ENCODE results near the gene DHRS13. TPM values are rescaled to one million over a fixed set of nuclear protein-coding genes. Genes with fewer than 3 reads are reported as not detected.

The DHRS13 gene
- polyA plus RNA-seq, 3 donors: 3.7 to 4.5 (median 3.8) TPM

DNA sequence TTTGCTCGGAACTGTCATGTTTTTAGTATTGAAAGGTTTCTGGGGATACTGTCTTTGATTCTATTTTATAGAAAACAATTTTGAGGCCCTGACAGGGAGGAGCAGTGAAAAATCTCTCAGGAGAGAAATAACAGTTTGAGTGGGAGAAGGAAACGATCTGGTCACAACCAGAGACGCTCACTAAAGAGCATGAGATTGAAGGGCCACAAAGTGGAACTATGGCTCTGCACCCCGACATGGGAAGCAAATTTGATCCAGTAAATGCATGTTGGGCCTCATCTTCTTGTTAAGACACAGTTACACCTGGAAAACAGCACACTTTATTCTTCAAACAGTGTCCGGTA, 47.6 kb downstream of the DHRS13 start:
- Histone ChIP-seq H3K4me2 (replicated peaks; ENCODE audit: extremely low read depth, low read length, poor library complexity, severe bottlenecking) (peak overlapping the region; percentile 78), H3K36me3 (replicated peaks in 1 of 2; ENCODE audit: control insufficient read depth in 1 of 2, insufficient read depth in 2 of 2, low read length in 2 of 2) (peaks cover 27 to 36% of the 10 kb centered on the region in 2 donors), H3K9ac (ENCODE audit: insufficient read depth, low read length, poor library complexity, severe bottlenecking) (peak overlapping the region; percentile 82), H3K4me3 (replicated peaks in 1 of 3; ENCODE audit: low read depth in 2 of 3, low read length in 3 of 3) (peak overlapping the region; percentile 74 to 92 (median 88)), H3K27ac (ENCODE audit: low read depth in 1 of 2, low read length in 2 of 2) (peak overlapping the region; percentile 52 to 86), H4K20me1 (ENCODE audit: insufficient read depth, low read length) (no peaks in the 10 kb centered on the region), H2AFZ (ENCODE audit: insufficient read depth, low read depth, low read length, poor library complexity, severe bottlenecking) (peak overlapping the region; percentile 92), H3K27me3 (ENCODE audit: control insufficient read depth in 2 of 2, insufficient read depth in 2 of 2, low read length in 2 of 2) (no peaks in the 10 kb centered on the region), H3K9me3 (replicated peaks in 1 of 2; ENCODE audit: control insufficient read depth in 1 of 2, insufficient read depth in 1 of 2, low read length in 2 of 2) (no peaks in the 10 kb centered on the region), H3K4me1 (ENCODE audit: control insufficient read depth in 1 of 2, insufficient read depth in 2 of 2, low read length in 2 of 2) (peaks cover 12 to 17% of the 10 kb centered on the region in 2 donors), H3K79me2 (ENCODE audit: insufficient read depth, low read length) (peaks cover 14% of the 10 kb centered on the region)
- WGBS (ENCODE audit: insufficient coverage): 14% methylated on average over 3 of the region's 5 CpGs
- DNase-seq: no peak
- TF ChIP-seq, protein P1, sequence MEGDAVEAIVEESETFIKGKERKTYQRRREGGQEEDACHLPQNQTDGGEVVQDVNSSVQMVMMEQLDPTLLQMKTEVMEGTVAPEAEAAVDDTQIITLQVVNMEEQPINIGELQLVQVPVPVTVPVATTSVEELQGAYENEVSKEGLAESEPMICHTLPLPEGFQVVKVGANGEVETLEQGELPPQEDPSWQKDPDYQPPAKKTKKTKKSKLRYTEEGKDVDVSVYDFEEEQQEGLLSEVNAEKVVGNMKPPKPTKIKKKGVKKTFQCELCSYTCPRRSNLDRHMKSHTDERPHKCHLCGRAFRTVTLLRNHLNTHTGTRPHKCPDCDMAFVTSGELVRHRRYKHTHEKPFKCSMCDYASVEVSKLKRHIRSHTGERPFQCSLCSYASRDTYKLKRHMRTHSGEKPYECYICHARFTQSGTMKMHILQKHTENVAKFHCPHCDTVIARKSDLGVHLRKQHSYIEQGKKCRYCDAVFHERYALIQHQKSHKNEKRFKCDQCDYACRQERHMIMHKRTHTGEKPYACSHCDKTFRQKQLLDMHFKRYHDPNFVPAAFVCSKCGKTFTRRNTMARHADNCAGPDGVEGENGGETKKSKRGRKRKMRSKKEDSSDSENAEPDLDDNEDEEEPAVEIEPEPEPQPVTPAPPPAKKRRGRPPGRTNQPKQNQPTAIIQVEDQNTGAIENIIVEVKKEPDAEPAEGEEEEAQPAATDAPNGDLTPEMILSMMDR (IDR thresholded peaks at IDR 0.05): no peak
- H3K4me1 Mint-ChIP-seq: peaks cover 13% of the 10 kb centered on the region
- H3K27me3 Mint-ChIP-seq (ENCODE audit: low read depth in 3 of 3): peaks cover 0 to 4% (median 1%) of the 10 kb centered on the region in 3 donors
- H3K27ac Mint-ChIP-seq: peak overlapping the region; percentile 83 to 96 (median 90)
- intact Hi-C loops (cut with micrococcal nuclease): loop anchor here in 1 of 2 donors (10.0 kb wide), 1 partner anchor 91 kb away; no protein-coding TSS in a partner anchor
- peaks cover 30 to 41% of the 10 kb centered on the region in 2 donors for H3K36me3 Mint-ChIP-seq
- peak overlapping the region; percentile 95 to 98 for H3K4me3 Mint-ChIP-seq
- H3K9me3 Mint-ChIP-seq: no peaks in the 10 kb centered on the region

DNA sequence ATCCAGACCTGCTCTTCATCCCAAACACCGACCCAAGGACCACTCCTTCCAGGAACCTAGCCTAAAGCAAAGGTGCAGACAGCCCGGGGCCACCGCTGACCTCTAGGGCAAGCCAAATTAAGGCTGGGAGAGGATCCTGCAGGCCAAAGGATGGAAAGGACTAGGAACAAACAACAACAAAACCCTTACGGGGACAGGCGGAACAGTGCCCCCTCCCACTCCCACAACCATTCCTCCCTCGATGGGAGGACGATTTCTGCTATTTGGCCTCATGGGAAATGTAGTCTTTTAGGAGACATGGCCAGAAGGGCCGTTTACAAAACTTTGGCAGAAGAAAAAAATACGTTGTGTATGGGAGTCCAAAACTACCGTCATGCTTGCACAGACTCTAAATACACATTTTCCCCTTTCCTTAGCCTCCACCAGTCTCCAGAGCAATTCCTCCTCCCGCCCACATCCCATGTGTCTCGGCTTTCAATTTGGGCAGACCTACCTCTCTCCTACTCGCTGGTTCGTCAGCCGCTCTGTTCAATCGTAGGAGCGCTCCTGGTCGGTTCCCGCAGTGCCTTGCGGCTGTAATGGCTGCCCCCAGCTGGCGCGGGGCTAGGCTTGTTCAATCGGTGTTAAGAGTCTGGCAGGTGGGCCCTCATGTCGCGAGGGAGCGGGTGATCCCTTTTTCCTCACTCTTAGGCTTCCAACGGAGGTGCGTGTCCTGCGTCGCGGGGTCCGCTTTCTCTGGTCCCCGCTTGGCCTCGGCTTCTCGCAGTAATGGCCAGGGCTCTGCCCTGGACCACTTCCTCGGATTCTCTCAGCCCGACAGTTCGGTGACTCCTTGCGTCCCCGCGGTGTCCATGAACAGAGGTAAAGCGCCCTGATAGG, 48.2 kb downstream of the DHRS13 start, which contains the start of gene ERAL1:
ERAL1 (plus strand) TSS at position 560 of the 879 bp plus-strand sequence; CDS start at position 579, 19 bp downstream.
- H2AFZ ChIP-seq (ENCODE audit: insufficient read depth, low read depth, low read length, poor library complexity, severe bottlenecking): peak within 1 kb of the TSS; percentile 92
- H3K4me1 ChIP-seq (ENCODE audit: control insufficient read depth in 1 of 2, insufficient read depth in 2 of 2, low read length in 2 of 2): peaks cover 12 to 17% of the 10 kb centered on the region in 2 donors
- TF ChIP-seq, protein P1 (IDR thresholded peaks at IDR 0.05): no peak
- Mint-ChIP-seq H3K9me3 (no peaks in the 10 kb centered on the region), H3K27me3 (ENCODE audit: low read depth in 3 of 3) (peaks cover 0 to 4% (median 1%) of the 10 kb centered on the region in 3 donors), H3K27ac (peak within 1 kb of the TSS; percentile 83 to 96 (median 90)), H3K4me3 (peak within 1 kb of the TSS; percentile 95 to 98), H3K4me1 (peaks cover 13% of the 10 kb centered on the region), H3K36me3 (peaks cover 27 to 35% of the 10 kb centered on the region in 2 donors)
- WGBS (ENCODE audit: insufficient coverage): 1% methylated on average over 29 of the region's 42 CpGs
- no peaks in the 10 kb centered on the region for H3K27me3 ChIP-seq (ENCODE audit: control insufficient read depth in 2 of 2, insufficient read depth in 2 of 2, low read length in 2 of 2)
- peaks cover 24 to 30% of the 10 kb centered on the region in 2 donors for H3K36me3 ChIP-seq (replicated peaks in 1 of 2; ENCODE audit: control insufficient read depth in 1 of 2, insufficient read depth in 2 of 2, low read length in 2 of 2)
- DNase-seq: peak; percentile 67 to 76 (median 70)
- H3K4me3 ChIP-seq (replicated peaks in 1 of 3; ENCODE audit: low read depth in 2 of 3, low read length in 3 of 3): peak within 1 kb of the TSS; percentile 74 to 92 (median 88)
- peak within 1 kb of the TSS; percentile 82 for H3K9ac ChIP-seq (ENCODE audit: insufficient read depth, low read length, poor library complexity, severe bottlenecking)
- no peaks in the 10 kb centered on the region for H4K20me1 ChIP-seq (ENCODE audit: insufficient read depth, low read length)
- H3K4me2 ChIP-seq (replicated peaks; ENCODE audit: extremely low read depth, low read length, poor library complexity, severe bottlenecking): peak within 1 kb of the TSS; percentile 78
- intact Hi-C loops (cut with micrococcal nuclease): loop anchor here in 1 of 2 donors (10.0 kb wide), 1 partner anchor 90 kb away; no protein-coding TSS in a partner anchor
- no peaks in the 10 kb centered on the region for H3K9me3 ChIP-seq (replicated peaks in 1 of 2; ENCODE audit: control insufficient read depth in 1 of 2, insufficient read depth in 1 of 2, low read length in 2 of 2)
- H3K79me2 ChIP-seq (ENCODE audit: insufficient read depth, low read length): peaks cover 14% of the 10 kb centered on the region
- peak within 1 kb of the TSS; percentile 52 to 86 for H3K27ac ChIP-seq (ENCODE audit: low read depth in 1 of 2, low read length in 2 of 2)
